ENCODE data around the gene CDC25B. TPM values are rescaled to one million over a fixed set of nuclear protein-coding genes. Genes with fewer than 3 reads are reported as not detected.

The CDC25B gene
- total and polyA plus RNA-seq, 10 of the 15 experiments (the other 5 are each of a cell fraction or from before 2014, with no cell fraction given), result 4.6 to 58.8 (median 24.6) TPM

GRCh38 chr20:3755814-3756480 lies 40.2 kb upstream of the CDC25B start:
- Histone ChIP-seq H3K27ac (ENCODE audit: control insufficient read depth, insufficient read depth) (no peak overlapping the region), H2AFZ (ENCODE audit: control insufficient read depth, low read depth, low read length) (no peak overlapping the region), H3K9ac (ENCODE audit: control insufficient read depth, insufficient read depth, low read length) (no peak overlapping the region), H3K27me3 (replicated peaks in 1 of 2; ENCODE audit: control insufficient read depth in 2 of 2, insufficient read depth in 2 of 2, low read length in 1 of 2) (no peaks in the 10 kb centered on the region), H3K4me2 (ENCODE audit: control insufficient read depth, insufficient read depth) (no peak overlapping the region), H3K4me1 (ENCODE audit: control insufficient read depth, insufficient read depth, low read length) (peaks cover under 1% of the 10 kb centered on the region; the same call in 1 of the 2 replicates), H4K20me1 (ENCODE audit: control insufficient read depth, insufficient read depth) (no peaks in the 10 kb centered on the region), H3K79me2 (ENCODE audit: control insufficient read depth, insufficient read depth, low read length) (no peaks in the 10 kb centered on the region), H3K4me3 (no peak overlapping the region), H3K36me3 (ENCODE audit: control insufficient read depth in 2 of 2, insufficient read depth in 2 of 2, low read length in 1 of 2) (peaks cover 0 to 2% of the 10 kb centered on the region in 2 experiments; a peak in 1 of 4 replicates), H3K9me3 (replicated peaks; ENCODE audit: control insufficient read depth, insufficient read depth, low read length) (no peaks in the 10 kb centered on the region)
- in situ Hi-C loops (cut with MboI), result no loop called here
- ChIA-PET POLR2A (no interaction called here), CTCF (interaction anchor here (1.6 to 4.1 kb wide), 3 partner anchors 8 to 12 kb away, joined by 4 to 52 read pairs (median 29); partner anchors contain the start of gene ADISSP), RAD21 (ENCODE audit: unreplicated experiment) (no interaction called here), SMC1A (ENCODE audit: uncharacterized antibody, unreplicated experiment) (no interaction called here)
- DNase-seq (ENCODE audit: low read depth, low spot score) (no peak), ATAC-seq (no peak), FAIRE-seq (no peak)
- 65% methylated on average over 5 of the region's 5 CpGs for WGBS (ENCODE audit: insufficient coverage, insufficient replicate concordance, low lambda C conversion rate, missing lambda C conversion rate)
- no TSS peak for BruUV-seq (replicated peaks)
- intact Hi-C loops (cut with micrococcal nuclease; ENCODE audit: unreplicated experiment), result no loop called here
- TF ChIP-seq ZNF592 (IDR thresholded peaks at IDR 0.05) (no peak), RELB (IDR thresholded peaks at IDR 0.05; ENCODE audit: low read depth) (no peak), CHD2 (IDR thresholded peaks at IDR 0.05; ENCODE audit: borderline replicate concordance, low read depth, low read length) (no peak), YBX1 (IDR thresholded peaks at IDR 0.05) (no peak), ESRRA (IDR thresholded peaks at IDR 0.05; ENCODE audit: low read length) (no peak), PKNOX1 (IDR thresholded peaks at IDR 0.05) (no peak), EGR1 (IDR thresholded peaks at IDR 0.05; ENCODE audit: borderline replicate concordance in 1 of 2, low read depth in 2 of 2, low read length in 2 of 2) (no peak), PRDM15 (CRISPR knock-in tag; IDR thresholded peaks at IDR 0.05) (no peak), ZBED1 (IDR thresholded peaks at IDR 0.05; ENCODE audit: borderline replicate concordance) (no peak), CBX5 (IDR thresholded peaks at IDR 0.05; ENCODE audit: low read depth) (no peak), SUPT20H (IDR thresholded peaks at IDR 0.05; ENCODE audit: borderline replicate concordance, control insufficient read depth, low read depth, low read length) (no peak), ASH2L (IDR thresholded peaks at IDR 0.05; ENCODE audit: borderline replicate concordance, low read depth) (no peak), RCOR1 (conservative IDR thresholded peaks at IDR 0.05; ENCODE audit: low read depth, low read length) (no peak)

All from GM12878 (cell line).